GM21526 (cell line): ENCODE data around the gene TMEM258.
A peak's percentile ranks its signal among the peaks of the same experiment; 100 is the strongest.

Source experiments
- ATAC-seq: cut with Tn5 transposase; IDR thresholded peaks from one replicate; pipeline ENCODE4 v1.9.1; 2021; ENCODE audit warnings: moderate library complexity; ENCODE audit not compliant: unreplicated experiment, low FRiP score

Gene TMEM258

DNA sequence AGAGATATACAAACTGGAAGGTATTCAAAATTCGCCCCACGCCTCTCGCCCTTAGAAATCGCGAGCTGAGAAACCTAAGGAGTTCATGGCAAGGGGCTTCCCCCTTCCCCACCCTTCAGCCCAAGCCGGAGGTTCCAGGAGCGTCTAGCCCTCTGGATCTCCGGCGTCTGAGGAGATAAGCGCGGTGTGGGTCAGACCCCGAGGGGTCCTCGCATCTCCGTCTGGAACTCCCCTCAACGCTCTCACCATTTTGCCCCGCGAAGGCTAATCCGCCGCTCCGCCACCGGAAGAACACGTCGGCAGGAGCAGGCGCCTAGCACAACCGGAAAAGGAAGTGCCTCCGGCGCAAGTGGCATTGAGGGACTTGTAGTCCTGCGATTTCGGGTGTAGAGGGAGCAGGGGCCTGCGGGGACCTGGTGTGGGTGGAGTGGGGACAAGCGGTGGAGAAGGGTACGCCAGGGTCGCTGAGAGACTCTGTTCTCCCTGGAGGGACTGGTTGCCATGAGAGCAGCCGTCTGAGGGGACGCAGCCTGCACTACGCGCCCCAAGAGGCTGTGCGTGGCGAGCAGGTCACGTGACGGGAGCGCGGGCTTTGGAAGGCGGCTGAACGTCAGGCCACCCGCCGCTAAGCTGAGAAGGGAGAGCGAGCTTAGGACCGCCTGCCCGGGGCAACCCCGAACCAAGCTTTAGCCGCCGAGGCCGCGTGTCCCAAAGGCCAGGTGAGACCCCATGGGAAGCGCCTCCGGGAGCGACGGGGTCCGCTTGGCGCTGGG lies at the start of gene TMEM258, which contains the start of gene FEN1:
Gene TMEM258 (minus strand): TSS at position 290 of the 773 bp plus-strand sequence. CDS start 41 bp downstream, at position 249.
Gene FEN1 (plus strand): TSS at position 602 of the 773 bp plus-strand sequence. CDS start 2,451 bp downstream, outside the sequence.
- peak; percentile 76 for ATAC-seq

DNA sequence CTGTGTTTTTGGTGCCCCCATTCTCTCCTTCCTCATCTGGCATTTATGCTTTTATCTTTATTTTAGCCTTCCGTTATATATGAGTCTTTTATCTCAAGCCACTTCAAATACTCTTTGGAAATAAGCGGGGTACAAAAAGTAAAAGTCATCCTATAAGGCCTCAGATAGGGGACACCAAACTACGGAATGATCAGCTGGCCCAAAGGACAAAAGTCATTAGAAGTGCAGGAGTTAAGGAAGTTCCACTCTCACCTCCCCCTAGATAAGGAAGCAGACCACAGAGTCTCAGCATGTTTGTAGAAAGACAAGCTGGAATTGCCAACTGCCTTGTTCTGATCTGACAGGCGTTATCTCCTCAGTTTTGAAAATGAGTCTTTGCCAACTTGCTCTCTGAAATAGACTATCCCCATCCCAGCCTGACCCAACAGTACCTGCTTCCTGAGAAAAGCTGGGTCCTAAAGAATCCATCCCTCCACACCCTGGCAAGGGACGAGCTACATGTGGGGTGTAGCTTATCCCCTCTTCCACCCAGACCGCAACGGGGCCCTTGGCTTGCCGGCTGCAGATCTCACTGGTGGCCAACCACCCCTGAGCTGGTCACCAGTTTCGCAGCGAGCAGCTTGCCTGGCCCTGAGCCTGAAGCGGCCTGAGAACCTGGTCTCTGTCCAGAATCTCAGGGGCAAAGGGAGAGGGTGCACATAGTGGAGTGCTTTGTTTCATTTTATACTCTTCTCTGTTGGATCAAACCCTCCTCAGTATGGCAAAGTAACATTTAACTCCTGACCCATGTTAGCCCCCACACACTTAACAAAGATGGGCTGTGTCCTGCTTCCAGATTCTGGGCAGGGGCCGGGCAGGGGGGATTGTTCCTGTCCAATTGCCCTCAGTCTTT lies 49.5 kb upstream of the TMEM258 start:
- ATAC-seq: no peak

DNA sequence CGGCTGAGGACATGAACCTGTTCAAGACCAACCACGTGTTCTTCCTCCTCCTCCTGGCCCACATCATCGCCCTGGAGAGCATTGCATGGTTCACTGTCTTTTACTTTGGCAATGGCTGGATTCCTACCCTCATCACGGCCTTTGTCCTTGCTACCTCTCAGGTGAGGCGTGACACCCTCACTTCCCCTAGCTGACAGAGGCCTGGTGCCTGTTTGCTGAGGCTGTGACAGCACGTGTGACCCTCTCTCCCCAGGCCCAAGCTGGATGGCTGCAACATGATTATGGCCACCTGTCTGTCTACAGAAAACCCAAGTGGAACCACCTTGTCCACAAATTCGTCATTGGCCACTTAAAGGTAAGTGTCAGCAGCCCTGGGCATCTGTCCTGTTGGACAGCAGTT lies 48.0 kb upstream of the TMEM258 start:
- no peak for ATAC-seq

DNA sequence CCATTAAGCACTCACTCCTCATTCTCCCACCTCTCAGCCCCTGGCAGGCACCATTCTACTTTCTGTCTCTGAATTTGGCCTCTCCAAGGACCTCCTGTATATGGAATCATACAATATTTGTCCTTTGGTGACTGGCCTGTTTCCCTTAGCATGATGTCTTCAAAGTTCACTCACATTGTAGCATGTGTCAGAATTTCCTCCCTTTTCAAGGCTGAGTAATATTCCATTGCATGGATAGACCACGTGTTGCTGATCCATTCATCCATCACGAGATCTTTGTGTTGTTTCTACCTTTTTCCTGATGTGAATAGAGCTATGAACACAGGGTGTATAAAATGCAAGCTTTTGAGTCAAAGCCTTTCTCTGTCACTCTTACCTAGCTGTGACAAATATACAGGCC lies 47.3 kb upstream of the TMEM258 start:
- no peak for ATAC-seq

DNA sequence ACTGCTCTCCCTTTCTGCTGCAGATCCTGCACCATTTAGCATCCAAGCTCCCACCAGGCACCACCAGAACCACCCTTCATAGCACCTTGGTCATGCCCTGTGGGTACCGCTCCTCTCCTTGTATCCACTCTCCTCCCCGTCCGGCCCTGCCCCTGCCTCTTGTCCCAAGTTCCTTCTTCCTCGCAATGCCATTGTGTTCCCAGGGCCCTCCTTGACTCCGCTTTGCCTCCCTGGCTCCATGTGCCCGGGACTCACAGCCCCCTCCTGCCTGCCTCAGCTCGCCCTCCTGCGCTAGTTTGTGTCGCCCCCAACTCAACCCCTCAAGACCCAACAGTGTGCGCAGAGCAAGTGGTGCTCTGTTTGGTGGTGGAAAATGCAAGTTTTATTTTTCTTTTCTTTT lies 46.5 kb upstream of the TMEM258 start:
- ATAC-seq: no peak

DNA sequence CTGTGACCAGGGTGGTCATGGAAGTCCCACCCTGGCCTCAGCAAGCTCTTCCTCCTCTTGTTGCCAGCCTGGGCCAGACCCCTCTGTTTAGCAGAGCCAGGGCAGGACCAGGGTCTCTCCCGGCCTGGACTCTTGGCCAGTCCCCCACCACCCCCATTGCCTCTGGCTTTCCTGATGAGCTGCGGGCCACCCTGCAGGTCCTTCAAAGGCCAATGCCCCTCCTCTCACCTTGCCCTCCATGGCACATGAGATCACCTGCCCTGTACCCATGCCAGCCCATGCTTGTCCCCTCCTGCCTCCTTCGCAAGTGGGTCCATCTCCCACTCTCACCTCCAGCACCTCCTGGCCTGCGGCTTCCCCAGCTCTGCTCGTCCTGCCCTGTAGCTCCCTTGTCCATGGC lies 46.1 kb upstream of the TMEM258 start:
- ATAC-seq: no peak

DNA sequence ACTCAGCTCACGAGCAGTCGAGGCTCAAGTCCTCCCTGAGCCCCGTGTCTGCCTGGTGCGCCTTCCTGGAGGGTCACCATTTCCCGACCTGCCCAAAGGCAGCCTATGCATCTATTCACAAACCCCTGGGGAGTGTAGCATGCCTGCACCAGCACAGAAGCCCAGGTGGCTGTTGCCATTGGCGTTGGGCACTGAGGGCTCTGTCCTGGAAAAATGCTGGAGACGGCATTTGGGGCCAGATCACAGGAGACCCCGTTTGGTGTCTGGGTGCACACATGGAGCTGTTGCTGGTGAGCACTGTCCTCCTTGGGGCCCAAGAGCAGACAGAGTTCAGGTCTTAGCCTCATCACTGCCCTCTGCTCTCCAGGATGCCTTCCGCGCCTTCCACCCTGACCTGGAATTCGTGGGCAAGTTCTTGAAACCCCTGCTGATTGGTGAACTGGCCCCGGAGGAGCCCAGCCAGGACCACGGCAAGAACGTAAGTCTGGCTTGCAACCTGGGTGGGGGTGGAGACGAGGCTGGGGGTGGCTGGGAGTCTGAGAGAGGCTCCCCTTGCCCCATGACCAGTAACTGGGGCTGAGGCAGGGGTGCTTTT lies 45.1 kb upstream of the TMEM258 start:
- ATAC-seq: no peak

DNA sequence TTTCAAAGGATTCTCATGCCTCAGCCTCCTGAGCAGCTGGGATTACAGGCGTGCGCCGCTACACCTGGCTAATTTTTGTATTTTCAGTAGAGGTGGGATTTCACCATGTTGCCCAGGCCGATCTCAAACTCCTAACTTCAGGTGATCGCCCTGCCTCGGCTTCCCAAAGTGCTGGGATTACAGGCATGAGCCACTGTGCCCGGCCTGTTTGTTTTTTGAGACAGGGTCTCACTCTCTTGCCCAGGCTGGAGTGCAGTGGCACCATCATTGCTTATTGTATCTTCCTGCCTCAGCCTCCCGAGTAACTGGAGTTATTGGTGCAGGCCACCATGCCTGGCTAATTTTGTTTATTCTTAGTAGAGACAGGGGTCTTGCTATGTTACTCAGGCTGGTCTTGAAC lies 43.8 kb upstream of the TMEM258 start:
- no peak for ATAC-seq

- ATAC-seq: peak; percentile 80
Measured at GRCh38 chr11:61834278-61835048, 42.1 kb upstream of the TMEM258 start.

DNA sequence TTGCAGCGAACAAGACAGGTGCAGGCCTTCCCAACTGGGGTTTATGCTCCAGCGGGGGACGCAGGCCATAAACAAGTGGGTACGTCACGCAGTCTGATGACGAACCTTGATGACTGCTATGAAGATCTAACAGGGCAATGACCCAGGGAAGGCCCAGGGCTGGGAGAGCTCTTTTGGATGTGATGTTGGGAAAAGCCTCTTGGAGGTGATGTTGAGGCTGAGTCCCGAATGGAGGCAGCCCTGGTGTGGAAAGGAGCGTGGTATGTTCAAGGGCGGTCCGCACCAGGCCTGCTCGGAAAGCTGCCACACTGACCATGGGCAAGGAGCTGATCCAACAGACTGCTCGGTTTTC lies 41.5 kb upstream of the TMEM258 start:
- no peak for ATAC-seq

- ATAC-seq: no peak
Measured at GRCh38 chr11:61833471-61833870, 41.1 kb upstream of the TMEM258 start.

DNA sequence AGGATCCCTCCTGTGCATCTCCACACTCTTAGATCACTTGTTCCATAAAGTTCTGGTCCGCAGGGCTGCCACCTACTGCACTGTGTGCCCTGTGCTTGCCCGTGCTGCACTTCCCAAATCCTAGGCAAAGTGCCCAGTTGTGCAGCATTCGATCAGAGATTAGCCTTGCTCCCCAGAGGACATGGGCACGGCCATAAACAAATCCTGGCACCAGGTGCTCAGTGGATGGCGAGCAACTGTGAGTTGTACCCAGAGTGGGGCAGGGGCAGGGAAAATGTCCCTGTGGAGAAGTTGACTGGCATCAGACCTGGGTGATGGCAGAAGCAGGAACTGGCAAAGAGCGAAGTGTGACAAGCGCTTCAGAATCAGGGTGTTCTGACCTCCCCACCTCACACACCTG lies 40.4 kb upstream of the TMEM258 start:
- no peak for ATAC-seq

GRCh38 chr11:61832207-61832606 lies 39.8 kb upstream of the TMEM258 start:
- no peak for ATAC-seq

DNA sequence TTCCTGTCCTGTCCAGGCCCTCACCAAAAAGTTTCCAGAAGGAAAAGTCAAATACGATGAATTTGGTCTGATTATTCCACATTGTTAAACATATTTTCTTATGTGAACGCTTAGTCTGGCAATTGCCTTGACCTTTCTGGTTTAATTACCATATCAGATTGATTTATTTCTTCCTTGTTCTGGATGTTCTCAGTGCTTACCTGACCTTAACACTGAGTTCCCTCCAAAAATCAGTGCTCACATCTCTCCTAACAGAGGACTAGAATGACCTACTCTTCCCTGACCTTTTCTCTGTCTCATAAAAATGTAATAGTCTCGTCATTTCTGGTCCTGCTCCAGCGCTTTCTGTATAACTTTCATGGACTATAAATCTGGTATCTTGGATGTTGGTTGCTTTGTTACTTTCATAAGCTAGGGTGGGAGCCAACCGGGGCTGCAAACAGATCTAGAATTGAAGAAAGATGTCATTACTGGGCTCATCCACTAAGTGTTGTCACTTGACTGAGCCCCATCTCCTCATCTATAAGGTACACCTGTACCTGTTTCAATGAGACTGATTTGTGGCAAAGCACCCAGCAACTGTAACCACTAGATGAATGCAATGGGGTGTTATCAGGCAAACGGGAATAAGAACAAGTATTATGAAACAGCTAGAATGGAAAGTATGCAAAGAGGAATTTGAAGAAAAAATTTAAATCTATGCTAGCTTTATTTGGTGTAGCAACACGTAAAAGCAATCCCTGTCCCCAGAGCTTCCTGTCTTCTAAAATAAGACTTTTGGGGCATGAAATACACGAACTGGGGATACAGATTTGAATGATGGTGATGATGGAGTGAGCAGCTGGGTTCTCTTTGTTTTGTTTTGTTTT lies 38.1 kb upstream of the TMEM258 start:
- ATAC-seq: no peak

DNA sequence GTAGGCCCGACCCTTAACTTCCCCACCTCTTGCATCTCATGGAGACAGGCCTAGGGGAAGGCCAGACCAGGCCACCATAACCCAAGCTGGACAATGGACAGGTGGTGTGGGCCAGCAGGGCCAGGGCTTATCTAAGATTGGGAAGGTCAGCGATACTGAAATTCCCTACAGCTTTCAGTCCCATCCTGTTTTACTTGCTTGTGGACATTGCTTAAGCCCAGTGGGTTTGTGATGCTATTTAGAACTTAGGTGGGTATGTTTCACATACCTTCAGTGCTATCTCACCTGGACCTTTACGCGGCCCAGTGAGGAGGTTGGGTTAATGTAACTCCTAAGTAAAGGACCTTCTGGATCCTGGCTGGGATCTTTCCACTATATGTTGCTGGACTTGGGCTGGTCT lies 37.4 kb upstream of the TMEM258 start:
- no peak for ATAC-seq

DNA sequence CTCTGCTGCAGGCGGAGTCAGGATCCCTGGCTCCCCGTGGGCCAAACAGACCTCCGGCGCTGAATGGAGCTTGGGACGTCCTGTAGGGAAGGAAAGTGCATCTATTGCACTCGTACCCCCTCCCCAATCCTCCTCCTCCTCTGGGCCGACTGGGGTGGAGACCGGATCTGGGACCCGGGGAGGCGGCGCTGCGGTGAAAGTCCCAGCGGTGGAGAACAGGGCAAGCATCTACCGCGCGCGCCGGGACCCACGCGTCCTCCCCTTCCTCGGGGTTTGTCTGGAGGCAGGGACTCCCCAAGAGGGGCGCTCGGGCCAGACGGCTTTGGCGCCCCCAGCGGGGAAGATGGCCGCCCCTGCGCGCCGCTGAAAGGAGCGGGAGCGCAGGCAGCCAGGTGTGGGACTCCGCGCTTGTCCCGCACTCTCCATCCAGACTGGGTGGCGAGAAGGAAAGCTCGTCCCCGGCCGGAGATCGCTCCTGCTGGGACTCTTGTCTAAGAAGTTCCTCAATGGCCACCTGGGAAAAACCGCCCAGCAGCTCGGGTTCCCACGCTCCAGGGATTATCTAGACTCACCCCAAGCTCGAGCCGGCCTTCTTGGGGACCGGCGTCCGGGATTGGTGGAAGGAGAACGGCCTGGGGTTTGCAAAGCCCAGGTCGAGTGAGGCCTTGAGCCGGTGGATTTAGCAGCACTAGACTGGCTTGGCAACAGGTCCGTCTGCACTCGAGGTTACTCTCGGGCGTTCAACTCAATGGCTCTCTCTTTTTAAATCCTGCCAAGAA lies 36.4 kb upstream of the TMEM258 start:
- no peak for ATAC-seq

GRCh38 chr11:61828379-61828628 lies 35.9 kb upstream of the TMEM258 start:
- peak; percentile 2 for ATAC-seq

GRCh38 chr11:61827571-61828378 lies 35.4 kb upstream of the TMEM258 start, which contains the start of gene FADS2:
Gene FADS2 (plus strand): TSS chr11:61828300. CDS start chr11:61828391, 91 bp downstream.
- ATAC-seq: peak; percentile 64
